Thyroid gland (tissue), 4 donors: ENCODE data around the gene C10orf90. TPM values are rescaled to one million over a fixed set of nuclear protein-coding genes. Genes with fewer than 3 reads are reported as not detected.

Experiments
- DNase-seq, 2 donors: peaks; one replicate each; pipeline ENCODE4 v3.0.0-alpha.2; 2019
- H3K27ac ChIP-seq, 3 donors: fragments of 200-600 bp; sonication (generic); 1 replicate in 2 of 3; 2 replicates in 1 of 3; pipeline ENCODE4 v1.5.1; 2016 to 2019; ENCODE audit warnings: mild to moderate bottlenecking in 1 of 3, moderate library complexity in 1 of 3
- H3K27me3 ChIP-seq: fragments of 200-600 bp; sonication (generic); one replicate; pipeline ENCODE4 v1.5.1; 2019
- H3K36me3 ChIP-seq, 2 donors: fragments of 200-600 bp; sonication (generic); one replicate each; pipeline ENCODE4 v1.5.1; 2016 to 2019
- H3K4me1 ChIP-seq, 2 donors: fragments of 200-600 bp; sonication (generic); one replicate each; pipeline ENCODE4 v1.5.1; 2017 to 2019
- H3K4me3 ChIP-seq, 3 donors: fragments of 200-600 bp; sonication (generic); replicated peaks in 1 of 3; 1 replicate in 2 of 3; 2 replicates in 1 of 3; pipeline ENCODE4 v1.5.1; 2016; ENCODE audit warnings: mild to moderate bottlenecking in 1 of 3
- H3K9me3 ChIP-seq: fragments of 200-600 bp; sonication (generic); one replicate; pipeline ENCODE4 v1.5.1; 2017
- POLR2A ChIP-seq, 2 donors: fragments of 450-650 bp; IDR thresholded peaks; one replicate each; pipeline ENCODE4 v1.6.1; 2017; ENCODE audit warnings: antibody characterized with exemption in 2 of 2, mild to moderate bottlenecking in 2 of 2, moderate library complexity in 1 of 2
- WGBS, 2 donors: methylation state at CpG; one replicate each; pipeline ENCODE4 v1.1.5; 2017; 5-methylcytosine and 5-hydroxymethylcytosine counted together
- intact Hi-C: fragments of 100-400 bp; cut with DNase I; formaldehyde crosslinking; loops from one replicate; pipeline ENCODE4 v1.15.1; 2023
- total RNA-seq, 4 donors: library from RNA; depleted of rRNA; stranded (reverse); fragments of >200 nt; gene quantifications; one replicate each; pipeline ENCODE4 v1.2.3, GENCODE V29; 2016
- TF ChIP-seq, protein P1 (sequence below), 6 experiments: fragments of 200-600 bp in 3 of 6; fragments of 450-650 bp in 3 of 6; sonication (generic) in 3 of 6; IDR thresholded peaks; one replicate each; pipeline ENCODE4 v1.5.1; 2016 to 2019; ENCODE audit warnings: antibody characterized with exemption in 6 of 6, mild to moderate bottlenecking in 2 of 6, inconsistent platforms in 1 of 6, moderate library complexity in 1 of 6

Gene C10orf90
- total RNA-seq, 4 donors from 2014 or later, result 0.45 to 5.1 (median 2.0) TPM

DNA sequence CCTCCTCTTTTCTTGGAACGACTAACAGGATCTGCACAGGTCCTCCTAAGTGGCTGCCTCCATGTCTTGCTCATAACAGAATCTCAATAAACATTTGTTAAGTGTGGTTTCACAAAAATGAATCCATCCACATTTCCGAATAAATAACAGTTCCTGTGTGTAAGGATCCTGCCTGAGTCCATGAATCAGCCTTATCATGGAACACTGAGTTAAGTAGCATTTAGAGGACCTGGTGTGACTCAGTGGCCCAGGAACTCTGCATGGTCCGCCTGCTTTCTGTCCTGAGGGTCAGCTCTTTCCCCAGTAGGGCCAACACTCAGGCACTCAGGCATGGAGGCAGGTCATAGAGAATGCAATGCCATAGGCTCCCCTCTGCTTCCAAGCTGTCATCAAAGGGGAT lies 15.8 kb upstream of the C10orf90 start:
- intact Hi-C loops, result no loop called here
- no peaks in the 10 kb centered on the region for H3K9me3 ChIP-seq
- TF ChIP-seq, protein P1, sequence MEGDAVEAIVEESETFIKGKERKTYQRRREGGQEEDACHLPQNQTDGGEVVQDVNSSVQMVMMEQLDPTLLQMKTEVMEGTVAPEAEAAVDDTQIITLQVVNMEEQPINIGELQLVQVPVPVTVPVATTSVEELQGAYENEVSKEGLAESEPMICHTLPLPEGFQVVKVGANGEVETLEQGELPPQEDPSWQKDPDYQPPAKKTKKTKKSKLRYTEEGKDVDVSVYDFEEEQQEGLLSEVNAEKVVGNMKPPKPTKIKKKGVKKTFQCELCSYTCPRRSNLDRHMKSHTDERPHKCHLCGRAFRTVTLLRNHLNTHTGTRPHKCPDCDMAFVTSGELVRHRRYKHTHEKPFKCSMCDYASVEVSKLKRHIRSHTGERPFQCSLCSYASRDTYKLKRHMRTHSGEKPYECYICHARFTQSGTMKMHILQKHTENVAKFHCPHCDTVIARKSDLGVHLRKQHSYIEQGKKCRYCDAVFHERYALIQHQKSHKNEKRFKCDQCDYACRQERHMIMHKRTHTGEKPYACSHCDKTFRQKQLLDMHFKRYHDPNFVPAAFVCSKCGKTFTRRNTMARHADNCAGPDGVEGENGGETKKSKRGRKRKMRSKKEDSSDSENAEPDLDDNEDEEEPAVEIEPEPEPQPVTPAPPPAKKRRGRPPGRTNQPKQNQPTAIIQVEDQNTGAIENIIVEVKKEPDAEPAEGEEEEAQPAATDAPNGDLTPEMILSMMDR (IDR thresholded peaks at IDR 0.05), result no peak
- no peak for TF ChIP-seq POLR2A (IDR thresholded peaks at IDR 0.05)
- no peak overlapping the region for H3K27ac ChIP-seq
- no peak for DNase-seq
- no peak overlapping the region for H3K4me3 ChIP-seq
- no peaks in the 10 kb centered on the region for H3K36me3 ChIP-seq
- H3K27me3 ChIP-seq, result no peaks in the 10 kb centered on the region
- no peaks in the 10 kb centered on the region for H3K4me1 ChIP-seq
- 44 to 91% methylated on average over 2 to 3 of the region's 3 CpGs for WGBS, 2 donors

DNA sequence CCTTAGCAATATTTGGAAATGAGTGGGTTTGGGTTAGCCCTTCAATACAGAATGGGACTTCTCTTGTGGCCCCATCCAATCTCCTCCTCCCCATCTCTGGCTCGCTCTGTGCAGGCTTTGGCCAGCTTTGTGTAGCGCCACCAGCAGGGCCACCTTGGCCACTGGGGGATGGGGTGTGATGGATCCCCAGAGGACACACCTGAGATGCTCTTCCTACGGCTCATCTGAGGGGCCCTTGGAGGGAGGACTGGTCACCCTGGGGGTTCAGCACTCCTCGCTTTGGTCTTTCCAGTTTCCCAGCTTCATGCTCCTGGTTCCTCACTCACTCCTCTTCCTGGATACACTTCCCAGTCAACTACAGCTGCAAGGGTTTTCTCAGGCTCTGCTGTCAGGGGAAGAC lies 15.3 kb upstream of the C10orf90 start:
- Histone ChIP-seq H3K4me3 (no peak overlapping the region), H3K27me3 (no peaks in the 10 kb centered on the region), H3K36me3 (no peaks in the 10 kb centered on the region), H3K9me3 (no peaks in the 10 kb centered on the region), H3K27ac (no peak overlapping the region), H3K4me1 (no peaks in the 10 kb centered on the region)
- TF ChIP-seq, protein P1 (IDR thresholded peaks at IDR 0.05), result no peak
- no peak for TF ChIP-seq POLR2A (IDR thresholded peaks at IDR 0.05)
- DNase-seq, result no peak
- WGBS, 2 donors, result 94 to 100% methylated on average over 2 to 4 of the region's 4 CpGs
- intact Hi-C loops, result no loop called here

DNA sequence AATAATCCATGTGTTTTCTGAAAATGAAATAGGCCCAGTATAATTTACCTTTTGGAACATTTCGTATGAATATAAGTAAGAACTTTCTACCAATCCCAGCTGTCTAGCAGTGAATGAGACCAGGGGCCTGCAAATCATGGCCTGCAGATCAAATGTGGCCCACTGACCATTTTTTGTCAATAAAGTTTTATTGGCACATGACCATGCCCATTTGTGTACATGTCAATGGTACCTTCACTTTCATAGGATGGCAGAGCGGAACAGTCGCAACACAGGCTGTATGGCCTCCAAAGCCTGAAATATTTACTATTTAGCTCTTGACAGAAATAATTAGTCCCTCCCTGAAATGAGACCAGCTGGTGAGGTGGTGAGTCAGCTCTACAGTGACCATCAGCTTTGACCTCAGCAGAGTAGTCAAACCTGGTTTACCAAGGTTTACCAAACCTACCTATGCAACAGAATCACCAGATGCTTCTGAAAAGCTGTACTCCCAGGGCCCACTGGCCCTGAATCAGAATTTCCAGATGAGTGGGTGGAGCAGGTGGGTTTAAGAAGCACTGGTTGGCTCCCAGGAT lies 13.8 kb upstream of the C10orf90 start:
- Histone ChIP-seq H3K27ac (no peak overlapping the region), H3K27me3 (no peaks in the 10 kb centered on the region), H3K4me3 (no peak overlapping the region), H3K9me3 (no peaks in the 10 kb centered on the region), H3K4me1 (no peaks in the 10 kb centered on the region), H3K36me3 (no peaks in the 10 kb centered on the region)
- intact Hi-C loops, result no loop called here
- WGBS, 2 donors, result 65 to 89% methylated on average over 1 to 3 of the region's 3 CpGs
- no peak for DNase-seq
- no peak for TF ChIP-seq POLR2A (IDR thresholded peaks at IDR 0.05)
- TF ChIP-seq, protein P1 (IDR thresholded peaks at IDR 0.05), result no peak

DNA sequence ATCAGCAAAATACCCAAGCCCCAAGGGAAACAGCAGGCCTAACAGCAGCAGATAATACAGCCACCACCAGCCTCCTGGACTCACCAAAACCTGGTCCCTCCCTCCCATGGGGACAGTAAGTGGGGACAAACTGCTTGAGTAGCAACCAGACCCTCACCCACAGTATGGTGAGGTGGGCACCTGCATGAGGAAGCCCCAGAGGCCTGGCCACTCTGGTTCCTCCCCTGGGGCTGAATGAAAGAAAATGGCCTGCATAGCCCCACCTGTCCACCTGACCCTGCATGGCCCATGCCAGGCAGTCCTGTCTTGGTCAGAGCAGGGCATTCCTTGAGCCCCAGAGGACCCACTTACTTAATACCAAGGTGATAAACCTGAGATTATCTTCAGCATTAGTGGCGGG lies 13.0 kb upstream of the C10orf90 start:
- no peak for TF ChIP-seq POLR2A (IDR thresholded peaks at IDR 0.05)
- TF ChIP-seq, protein P1 (IDR thresholded peaks at IDR 0.05), result no peak
- intact Hi-C loops, result no loop called here
- 94 to 100% methylated on average over 1 of the region's 1 CpG for WGBS, 2 donors
- Histone ChIP-seq H3K9me3 (no peaks in the 10 kb centered on the region), H3K27ac (no peak overlapping the region), H3K27me3 (no peaks in the 10 kb centered on the region), H3K4me1 (no peaks in the 10 kb centered on the region), H3K36me3 (no peaks in the 10 kb centered on the region), H3K4me3 (no peak overlapping the region)
- DNase-seq, result no peak

DNA sequence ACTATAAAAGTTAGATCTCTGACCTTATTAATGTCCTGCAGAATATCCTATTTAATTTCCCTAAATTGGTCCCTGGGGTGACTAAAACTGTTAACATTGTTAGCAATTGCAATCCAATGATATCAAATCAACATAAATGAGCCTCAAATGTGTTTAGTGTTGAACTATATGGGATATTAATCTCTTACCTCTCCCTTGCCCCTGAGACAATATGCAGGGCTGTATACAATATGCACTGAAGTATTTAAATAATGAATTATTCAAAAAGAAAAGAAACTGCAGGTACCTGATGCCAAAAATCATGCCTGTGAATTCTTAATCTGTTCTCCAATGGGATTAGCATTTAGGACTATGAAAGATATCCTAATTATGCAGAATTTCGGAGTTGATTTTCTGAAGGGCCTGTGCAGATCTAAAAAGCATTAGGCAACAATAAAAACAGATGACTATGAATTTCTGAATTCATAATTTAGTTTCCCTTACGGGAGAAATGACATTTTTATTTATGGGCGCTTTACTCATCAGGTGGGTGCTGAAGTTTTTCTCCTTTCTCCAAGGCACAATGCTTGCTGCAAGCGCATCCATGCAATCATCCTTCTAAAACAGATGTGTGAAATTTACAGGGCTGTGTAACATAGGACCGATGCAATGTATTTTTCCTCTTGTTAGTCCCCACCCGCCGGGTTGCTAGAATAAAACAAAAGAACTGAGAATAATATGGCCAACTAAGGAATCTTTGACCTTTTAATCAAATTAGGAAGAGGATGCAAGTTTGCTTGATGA lies 5.4 kb upstream of the C10orf90 start:
- WGBS, 2 donors, result 87 to 88% methylated on average over 7 of the region's 7 CpGs

More for the DNA sequence above, 5.4 kb upstream of the C10orf90 start:
- Histone ChIP-seq H3K4me3 (no peak overlapping the region), H3K27me3 (no peaks in the 10 kb centered on the region), H3K36me3 (no peaks in the 10 kb centered on the region), H3K27ac (no peak overlapping the region), H3K9me3 (no peaks in the 10 kb centered on the region), H3K4me1 (peaks cover 0 to 14% of the 10 kb centered on the region in 2 donors)
- intact Hi-C loops, result no loop called here
- TF ChIP-seq, protein P1 (IDR thresholded peaks at IDR 0.05), result no peak
- TF ChIP-seq POLR2A (IDR thresholded peaks at IDR 0.05), result no peak
- DNase-seq, result no peak
